GM10248 (cell line): ENCODE data around the gene GRAMD1B.

Source experiments
- CTCF ChIA-PET: fragments of 300-600 bp; sonication (Branson Sonifier 250); formaldehyde crosslinking; extraction: SDS; loops from one replicate; lab custom pipeline; 2021; ENCODE audit warnings: antibody characterized with exemption; lab: Yijun Ruan, JAX
- POLR2A ChIA-PET: fragments of 350-650 bp; sonication (Branson Sonifier 250); formaldehyde crosslinking; extraction: SDS; loops from one replicate; lab custom pipeline; 2020; ENCODE audit warnings: antibody characterized with exemption; lab: Yijun Ruan, JAX
- DNase-seq: peaks from one replicate; pipeline ENCODE4 v3.0.0; 2012; ENCODE audit errors: extremely low spot score
- CTCF ChIP-seq: IDR thresholded peaks from 2 replicates; pipeline ENCODE4 v1.5.1; 2012; ENCODE audit warnings: mild to moderate bottlenecking, low read depth; ENCODE audit errors: extremely low read depth, missing control alignments, control extremely low read depth

GRAMD1B gene

GRCh38 chr11:123419731-123420452 lies 10.2 kb upstream of the GRAMD1B start:
- TF ChIP-seq CTCF, result no peak
- CTCF ChIA-PET, result interaction anchor here (1.0 to 5.2 kb wide), 3 partner anchors 12 to 40 kb away, joined by 3 to 49 read pairs (median 3); no protein-coding TSS in a partner anchor
- DNase-seq, result no peak
- POLR2A ChIA-PET, result no interaction called here

GRCh38 chr11:123421589-123421988 lies 8.5 kb upstream of the GRAMD1B start:
- POLR2A ChIA-PET, result no interaction called here
- CTCF ChIA-PET, result interaction anchor here (0.7 to 3.3 kb wide), 3 partner anchors 13 to 54 kb away, joined by 3 to 28 read pairs (median 3); no protein-coding TSS in a partner anchor
- DNase-seq, result no peak
- no peak for TF ChIP-seq CTCF

- no peak for DNase-seq
- no peak for TF ChIP-seq CTCF
- CTCF ChIA-PET, result interaction anchor here (1.0 to 5.6 kb wide), 7 partner anchors 9 to 123 kb away, joined by 3 to 44 read pairs (median 5); no protein-coding TSS in a partner anchor
- POLR2A ChIA-PET, result no interaction called here
These were observed 4.7 kb upstream of the GRAMD1B start for GRCh38 chr11:123425367-123425766.

GRCh38 chr11:123426789-123427188 lies 3.3 kb upstream of the GRAMD1B start:
- no peak for DNase-seq
- ChIA-PET CTCF (interaction anchor here (0.7 to 5.6 kb wide), 7 partner anchors 9 to 89 kb away, joined by 3 to 44 read pairs (median 5); no protein-coding TSS in a partner anchor), POLR2A (no interaction called here)
- no peak for TF ChIP-seq CTCF

- no peak for TF ChIP-seq CTCF
- POLR2A ChIA-PET, result no interaction called here
- CTCF ChIA-PET, result interaction anchor here (0.7 to 5.6 kb wide), 7 partner anchors 8 to 51 kb away, joined by 3 to 44 read pairs (median 5); no protein-coding TSS in a partner anchor
- no peak for DNase-seq
These were observed 2.7 kb upstream of the GRAMD1B start for GRCh38 chr11:123427405-123427804.

- ChIA-PET CTCF (interaction anchor here (0.9 to 5.6 kb wide), 7 partner anchors 11 to 51 kb away, joined by 3 to 44 read pairs (median 8); no protein-coding TSS in a partner anchor), POLR2A (no interaction called here)
These were observed 1.9 kb upstream of the GRAMD1B start for GRCh38 chr11:123428116-123428715.

More at GRCh38 chr11:123428116-123428715, 1.9 kb upstream of the GRAMD1B start:
- no peak for TF ChIP-seq CTCF
- no peak for DNase-seq
